GM18868 (cell line): ENCODE measurements around the gene SLC30A1.
"Not testable (repeated sequence)": the region's sequence is repeated elsewhere in the genome, so short reads cannot be mapped to it uniquely, and the experiment has no call there.

ENCODE experiments used
- ATAC-seq: cut with Tn5 transposase; IDR thresholded peaks from one replicate; pipeline ENCODE4 v1.9.1; 2021; ENCODE audit warnings: mild to moderate bottlenecking, moderate library complexity; ENCODE audit not compliant: unreplicated experiment

The SLC30A1 gene

GRCh38 chr1:211578640-211579439 is at the start of gene SLC30A1:
TSS of gene SLC30A1 (minus strand) at chr1:211579161. CDS start at chr1:211578612, 549 bp downstream.
- ATAC-seq: peak; percentile 84

DNA sequence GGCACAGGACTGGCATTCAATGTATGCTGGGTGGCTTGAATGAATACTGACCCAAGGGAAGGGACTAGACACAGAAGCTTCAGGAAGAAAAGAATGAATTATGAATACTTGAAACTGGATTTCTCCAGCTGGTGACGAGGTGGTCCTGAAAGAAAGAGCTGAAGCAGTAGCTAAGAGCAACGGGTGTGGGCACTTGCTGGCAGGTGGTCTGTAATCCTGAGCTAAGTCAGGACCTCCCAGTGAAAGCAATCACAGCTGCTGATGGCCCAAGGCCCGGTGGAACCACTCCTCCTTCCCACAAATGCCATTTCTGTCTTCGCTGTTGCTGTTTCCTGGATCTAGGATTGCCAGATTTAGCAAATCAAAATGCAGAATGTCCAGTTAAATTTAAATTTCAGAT is 49.5 kb upstream of the SLC30A1 start:
- ATAC-seq: no peak

GRCh38 chr1:211627259-211627658 is 48.3 kb upstream of the SLC30A1 start:
- ATAC-seq: no peak

DNA sequence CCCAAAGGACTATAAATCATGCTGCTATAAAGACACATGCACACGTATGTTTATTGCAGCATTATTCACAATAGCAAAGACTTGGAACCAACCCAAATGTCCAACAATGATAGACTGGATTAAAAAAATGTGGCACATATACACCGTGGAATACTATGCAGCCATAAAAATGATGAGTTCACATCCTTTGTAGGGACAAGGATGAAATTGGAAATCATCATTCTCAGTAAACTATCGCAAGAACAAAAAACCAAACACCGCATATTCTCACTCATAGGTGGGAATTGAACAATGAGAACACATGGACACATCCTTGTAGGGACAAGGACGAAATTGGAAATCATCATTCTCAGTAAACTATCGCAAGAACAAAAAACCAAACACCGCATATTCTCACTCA is 46.9 kb upstream of the SLC30A1 start:
- ATAC-seq: not testable (repeated sequence)

DNA sequence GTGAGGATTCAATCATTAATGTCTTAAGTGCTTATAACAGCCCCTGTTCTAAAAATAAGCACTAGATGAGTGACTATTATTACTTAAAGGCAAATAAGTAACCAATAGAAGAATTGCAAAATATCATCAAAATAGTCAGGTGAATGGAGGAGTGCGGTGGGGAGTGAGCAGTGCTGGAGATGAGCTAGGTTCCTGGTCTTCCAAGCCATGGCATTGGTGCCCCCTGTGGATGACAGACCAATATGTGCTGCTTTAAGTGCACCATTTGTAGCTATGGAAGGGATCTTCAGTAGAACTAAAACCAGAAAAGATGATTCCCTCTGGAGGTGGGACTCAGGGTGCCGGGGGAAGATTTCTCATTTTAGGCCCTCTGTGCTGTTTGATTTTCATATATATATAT is 46.1 kb upstream of the SLC30A1 start:
- no peak for ATAC-seq

GRCh38 chr1:211623515-211623914 is 44.6 kb upstream of the SLC30A1 start:
- no peak for ATAC-seq

DNA sequence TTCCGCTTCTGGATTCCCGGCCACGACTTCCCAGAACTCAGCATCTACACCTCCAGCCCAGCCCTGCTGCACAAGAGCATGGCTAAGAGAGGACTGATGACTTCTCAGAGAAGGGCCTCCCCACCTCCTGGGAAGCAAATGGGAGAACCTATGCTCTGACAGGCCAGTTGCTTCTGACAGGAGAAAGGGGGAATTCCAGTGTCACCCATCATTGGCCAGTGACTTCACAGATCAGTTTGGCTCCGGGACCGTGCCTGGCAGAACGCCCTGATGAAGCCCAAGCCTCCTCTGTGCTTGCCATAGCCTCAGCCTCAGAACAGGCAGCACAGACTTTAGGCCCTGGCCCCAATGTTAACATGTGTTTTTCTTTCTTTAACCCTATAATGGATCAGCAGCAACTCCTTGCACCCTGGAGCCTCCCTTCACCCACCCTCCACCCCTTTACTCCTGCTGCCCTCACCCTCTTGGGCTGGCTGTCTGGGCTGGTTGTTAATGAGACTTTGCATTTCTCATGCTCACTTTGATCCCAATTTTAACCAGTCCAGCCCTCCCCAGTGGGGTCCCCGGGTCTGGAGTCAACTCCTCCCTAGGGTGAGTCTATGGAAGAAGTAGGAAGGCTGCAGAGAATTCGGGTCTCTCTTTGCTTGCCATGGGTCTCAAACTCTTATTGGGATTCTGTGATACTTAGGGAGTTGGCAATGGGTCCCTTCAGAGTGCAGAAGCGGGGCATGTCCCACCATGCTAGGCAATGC is 42.7 kb upstream of the SLC30A1 start:
- no peak for ATAC-seq

DNA sequence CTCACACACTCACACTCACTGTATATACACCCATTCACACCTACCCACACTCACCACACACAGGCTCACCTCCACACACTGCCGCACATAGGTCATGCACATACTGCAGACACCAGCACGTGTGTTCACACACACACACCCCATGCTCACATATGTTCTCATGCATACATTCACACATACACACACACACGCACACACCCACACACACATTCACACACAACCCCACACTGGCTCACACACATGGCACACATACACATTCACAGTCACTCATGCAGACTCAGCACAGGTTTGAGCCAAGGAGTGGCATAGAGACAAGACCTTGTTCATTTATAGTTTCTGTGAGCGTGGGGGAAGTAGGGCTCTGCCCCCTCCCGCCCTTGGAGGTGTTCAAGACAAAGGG is 41.1 kb upstream of the SLC30A1 start:
- no peak for ATAC-seq

DNA sequence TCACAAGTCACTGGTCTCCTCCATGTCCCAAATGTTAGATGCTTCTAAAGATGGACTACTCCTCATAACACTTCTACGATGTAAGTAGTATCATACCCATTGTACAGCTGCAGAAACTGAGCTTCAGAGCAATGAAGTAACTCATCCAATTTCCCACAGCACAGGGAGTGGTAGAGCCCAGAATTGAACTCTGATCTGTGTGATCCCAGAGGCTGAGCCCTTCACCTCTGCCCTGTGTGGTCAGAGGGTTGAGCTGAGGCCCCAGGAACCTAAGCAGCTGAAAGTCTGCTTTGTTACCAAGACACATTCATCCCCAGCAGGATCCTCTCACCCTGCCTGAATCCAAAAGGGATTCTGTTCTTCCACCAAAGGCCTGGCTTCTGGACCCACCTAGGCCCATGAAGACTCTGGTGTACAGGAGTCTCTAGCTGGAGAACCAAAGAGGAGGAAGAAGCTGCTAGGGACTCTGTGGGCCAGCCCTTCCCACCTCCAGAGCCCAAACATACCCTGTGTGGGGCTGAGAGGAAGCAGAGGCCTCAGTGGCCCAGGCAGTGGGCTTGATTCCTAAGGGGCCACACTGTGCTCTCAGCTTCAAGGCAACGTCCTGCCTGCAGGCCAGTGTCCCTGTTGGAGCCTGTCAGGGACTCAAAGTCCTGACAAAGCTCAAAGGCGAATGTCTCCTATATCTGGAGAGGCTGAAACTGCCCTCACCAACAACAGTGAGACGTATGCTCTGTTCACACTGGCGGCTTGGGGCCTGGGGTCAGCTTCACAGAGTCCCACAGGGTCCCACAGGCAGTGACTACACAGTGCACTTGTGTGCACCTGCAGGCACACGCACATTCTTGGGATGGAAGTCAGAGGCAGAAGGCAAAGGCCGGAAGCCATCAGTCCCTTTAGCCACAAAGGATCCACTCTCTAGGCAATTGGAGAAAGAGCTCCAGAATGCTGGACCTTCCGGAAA is 40.4 kb upstream of the SLC30A1 start:
- ATAC-seq: no peak

DNA sequence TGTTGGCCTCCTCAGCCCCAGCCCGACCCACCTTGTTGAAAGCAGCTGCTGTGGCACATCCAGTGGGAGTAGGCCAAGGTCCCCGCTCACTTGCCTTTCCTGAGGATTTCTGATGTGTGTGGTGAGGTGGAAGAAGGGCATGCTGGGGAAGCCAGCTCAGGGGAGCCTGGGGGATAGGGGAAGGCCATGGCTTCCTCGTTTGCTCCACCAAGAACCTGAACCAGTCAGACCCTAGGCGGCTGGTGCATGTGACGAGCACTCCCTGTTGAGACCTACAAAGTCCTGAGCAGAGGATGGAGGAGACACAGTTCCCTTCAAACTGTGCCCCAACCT is 38.0 kb upstream of the SLC30A1 start:
- ATAC-seq: no peak

GRCh38 chr1:211616231-211616964 is 37.4 kb upstream of the SLC30A1 start:
- no peak for ATAC-seq

- ATAC-seq: no peak
These were observed 35.7 kb upstream of the SLC30A1 start for GRCh38 chr1:211614615-211615014.

DNA sequence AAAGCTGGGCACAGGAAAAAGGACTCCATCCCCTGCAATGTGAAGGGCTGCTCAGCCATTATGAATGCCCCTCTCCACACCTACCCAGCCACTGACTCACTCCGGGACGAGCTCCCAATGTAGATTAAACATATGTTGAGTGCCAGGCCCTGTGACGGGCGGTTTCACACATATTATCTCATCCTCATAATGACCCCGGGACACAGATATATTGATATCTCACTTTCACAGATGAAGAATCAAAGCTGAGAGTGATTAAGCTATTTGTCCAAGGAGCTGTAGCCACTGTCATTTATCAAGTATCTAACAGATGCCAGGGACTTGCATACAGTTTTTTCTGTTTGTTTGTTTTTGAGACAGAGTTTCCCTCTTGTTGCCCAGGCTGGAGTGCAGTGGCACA is 35.0 kb upstream of the SLC30A1 start:
- ATAC-seq: no peak

DNA sequence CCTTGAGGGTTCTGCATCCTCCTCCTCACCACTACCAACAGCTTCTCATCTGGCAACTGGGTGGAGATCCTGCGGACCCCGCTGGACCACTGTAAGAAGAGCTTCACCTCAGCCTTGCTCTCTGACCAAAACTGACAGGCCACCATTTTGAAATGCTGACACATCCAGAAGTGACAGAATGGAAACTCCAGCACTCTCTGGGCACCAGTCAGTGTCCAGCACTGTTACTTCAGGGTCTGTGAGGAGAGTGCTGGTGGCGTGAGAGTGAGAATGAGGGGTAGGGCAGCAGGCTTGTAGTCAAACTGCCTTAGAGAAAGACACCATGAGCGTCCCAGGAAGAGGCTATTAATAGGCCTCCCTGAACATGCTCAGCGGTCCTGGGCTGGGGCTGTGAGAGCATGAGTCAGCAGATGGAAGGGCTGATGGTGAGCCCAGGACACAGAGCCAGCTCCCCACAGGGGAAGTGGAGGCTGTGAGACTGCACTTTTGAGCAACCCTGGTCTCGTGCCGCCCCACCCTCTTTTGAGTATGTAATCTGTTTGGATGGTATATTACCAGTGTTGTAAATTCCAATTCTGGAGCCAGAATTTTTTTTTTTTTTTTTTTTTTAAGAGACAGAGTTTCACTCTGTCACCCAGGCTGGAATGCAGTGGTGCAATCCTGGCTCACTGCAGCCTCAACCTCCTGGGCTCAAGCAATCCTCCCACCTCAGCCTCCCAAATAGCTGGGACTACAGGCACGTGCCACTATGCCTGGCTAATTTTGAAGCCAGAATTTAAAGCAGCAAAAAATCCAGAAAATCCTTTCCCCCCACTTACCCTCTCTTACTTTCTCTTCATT is 34.4 kb upstream of the SLC30A1 start:
- ATAC-seq: no peak

DNA sequence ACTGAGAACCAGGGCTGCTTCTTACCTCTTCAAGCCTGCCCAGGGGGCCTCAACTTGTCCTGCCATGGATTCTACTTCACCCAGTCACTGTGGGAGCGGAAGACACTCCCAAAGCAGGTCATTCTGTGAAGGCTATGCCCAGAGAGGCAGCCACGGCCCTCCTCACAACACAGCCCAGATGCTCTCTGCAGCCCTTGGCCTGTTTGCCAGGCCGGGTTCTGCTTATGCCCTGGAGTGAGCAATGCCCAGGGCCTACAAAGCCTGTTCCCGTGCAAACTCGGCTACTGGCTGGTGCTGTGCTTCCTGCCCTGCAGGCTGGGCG is 33.8 kb upstream of the SLC30A1 start:
- no peak for ATAC-seq

GRCh38 chr1:211611818-211612217 is 32.9 kb upstream of the SLC30A1 start:
- ATAC-seq: no peak

DNA sequence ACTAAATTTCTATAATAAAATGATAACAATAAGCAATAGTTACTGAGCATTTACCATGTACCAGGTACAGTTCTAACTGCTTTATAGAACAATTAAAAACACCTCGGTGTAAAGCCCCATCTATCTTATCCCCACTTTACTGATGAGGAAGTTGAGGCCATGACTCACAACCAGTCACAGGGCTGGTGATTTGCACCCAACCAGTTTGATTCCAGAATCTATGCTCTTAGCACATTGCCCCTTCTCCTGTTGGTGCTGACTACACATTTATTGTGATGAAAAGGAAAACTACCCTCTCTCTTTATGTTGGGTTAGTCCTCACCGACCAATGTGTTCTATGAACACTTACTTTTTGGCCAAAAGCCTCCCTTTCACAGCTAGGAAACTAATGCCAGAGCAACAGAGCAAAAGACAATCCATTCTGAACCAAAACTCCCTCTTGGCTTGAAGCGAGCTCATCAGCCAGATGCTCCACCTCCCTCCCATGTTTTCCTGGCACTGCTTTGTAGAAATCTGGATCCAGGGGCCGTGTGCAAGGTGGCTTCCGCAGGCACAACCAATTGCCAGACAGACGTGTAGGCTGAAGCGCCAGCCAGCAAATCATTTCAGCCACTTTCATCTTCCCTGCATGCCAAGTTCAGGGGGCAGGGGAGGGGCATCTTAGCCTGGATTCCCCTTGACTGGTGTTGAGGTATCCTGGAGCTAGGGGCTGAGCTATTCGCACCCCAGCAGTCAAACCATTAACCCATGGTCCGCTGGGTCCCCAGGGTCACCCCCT is 32.0 kb upstream of the SLC30A1 start:
- ATAC-seq: no peak

DNA sequence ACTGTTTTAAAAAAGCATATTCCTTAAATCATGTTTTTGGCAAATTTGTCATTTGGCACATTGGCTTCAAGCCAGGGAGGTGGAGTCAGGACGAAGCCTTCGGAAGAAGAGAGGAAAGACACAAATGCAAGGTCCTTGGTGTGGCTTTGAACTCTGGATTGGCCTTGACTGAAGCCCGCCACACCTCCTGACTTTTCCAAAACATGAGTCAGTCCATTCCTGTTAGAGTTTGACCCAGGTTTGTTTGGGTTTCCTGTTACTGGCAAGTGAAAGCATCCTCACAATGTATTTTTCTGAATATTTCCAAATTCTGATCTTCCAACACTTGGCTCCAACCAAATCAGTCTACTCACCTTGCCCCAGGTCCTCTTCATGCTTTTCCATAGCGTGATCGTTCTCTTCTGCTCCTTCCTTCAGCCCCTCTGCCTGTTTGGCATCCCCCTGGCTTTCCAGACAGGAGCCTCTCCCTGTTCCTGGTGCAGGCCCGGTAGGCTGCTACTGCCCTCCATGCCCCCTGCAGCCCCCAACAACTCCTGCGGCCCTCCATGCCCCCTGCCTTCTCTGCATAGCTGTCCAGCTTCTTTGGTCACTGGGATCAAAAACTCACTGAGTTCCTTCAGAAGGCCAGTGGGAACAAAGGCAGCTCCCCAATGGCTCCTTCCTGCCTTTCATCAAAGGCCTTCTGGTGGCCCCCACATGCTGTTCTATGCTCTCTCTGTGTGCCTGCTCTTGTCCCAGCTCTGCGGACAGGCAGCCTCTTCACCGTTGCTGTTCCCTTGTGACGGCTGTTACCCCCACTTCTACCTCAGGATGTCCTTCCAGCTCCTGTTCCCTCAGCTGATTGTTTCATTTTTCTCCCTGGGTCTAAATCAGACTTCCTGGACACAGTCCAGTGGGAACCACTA is 30.4 kb upstream of the SLC30A1 start:
- ATAC-seq: no peak
